Pancreas (tissue), 10 donors: ENCODE data around the gene PTPRM. TPM values are rescaled to one million over a fixed set of nuclear protein-coding genes. Genes with fewer than 3 reads are reported as not detected.

ENCODE experiments used
- ATAC-seq, 4 donors: fragments of 200-7000 bp; cut with Tn5 transposase; one replicate each; pipeline versions ENCODE4 v1.8.0 to v1.9.1; 2020; ENCODE audit warnings: mild to moderate bottlenecking in 4 of 4, moderate library complexity in 4 of 4
- DNase-seq, 6 donors: peaks; one replicate each; pipeline ENCODE4 v3.0.0-alpha.2; 2020
- FAIRE-seq: peaks from 2 replicates; lab custom pipeline; 2012; peaks lifted over from hg19 to GRCh38; lab: Jason Lieb, UNC
- H3K27ac ChIP-seq, 4 donors: fragments of 200-600 bp; sonication (generic); 1 replicate in 3 of 4; 2 replicates in 1 of 4; pipeline versions ENCODE4 v1.5.0 to v1.8.0; 2020
- H3K27me3 ChIP-seq, 4 donors: fragments of 200-600 bp; one replicate each; pipeline ENCODE4 v1.8.0; 2021
- H3K36me3 ChIP-seq, 3 donors: fragments of 200-600 bp; sonication (generic) in 1 of 3; one replicate each; pipeline versions ENCODE4 v1.5.0 to v1.8.0; 2020 to 2021
- H3K4me1 ChIP-seq, 3 donors: fragments of 200-600 bp; one replicate each; pipeline ENCODE4 v1.8.0; 2021
- H3K4me3 ChIP-seq, 4 donors: fragments of 200-600 bp; sonication (generic) in 2 of 4; one replicate each; pipeline versions ENCODE4 v1.5.0 to v1.8.0; 2020 to 2021
- H3K9me3 ChIP-seq, 4 donors: fragments of 200-600 bp; one replicate each; pipeline ENCODE4 v1.8.0; 2021
- CTCF ChIP-seq, 4 donors: fragments of 200-600 bp; sonication (generic) in 3 of 4; IDR thresholded peaks; one replicate each; pipeline versions ENCODE4 v1.5.0 to v1.8.0; 2021; ENCODE audit warnings: antibody characterized with exemption in 4 of 4
- WGBS, 2 donors: extraction: QIAGEN DNeasy Blood & Tissue Kit; methylation state at CpG; one replicate each; pipeline ENCODE4 v1.1.7; 2013; 5-methylcytosine and 5-hydroxymethylcytosine counted together
- intact Hi-C, 3 donors: fragments of 100-400 bp; cut with DNase I; formaldehyde crosslinking; loops; one replicate each; pipeline versions ENCODE4 v1.11.1 to v1.14.2; 2022
- polyA plus RNA-seq, 2 donors: library from polyadenylated mRNA; stranded (reverse); fragments of 200-250 nt; gene quantifications; one replicate each; pipeline ENCODE4 v1.2.3, GENCODE V29; 2013
- total RNA-seq, 6 donors: library from RNA; stranded (reverse); fragmentation: NEBNext Ultra II Directional in 4 of 6; extraction: Animal tissue kit (Norgen Biotek cat#: 25700) in 4 of 6; gene quantifications; one replicate each; pipeline versions ENCODE4 v1.2.1 to v1.2.4, GENCODE V29; 2021 to 2023
- donor health status: healthy with polysubstance abuse.
- donor health status: DM: no; HTN: no; CAD: no; lungs with moderate emphysema.
- donor health status: DM: no; HTN: no; CAD: no.
- donor health status: control.
- donor health status: control.
- donor health status: Bipolar disorder and iron deficiency.
- donor health status: DM: yes; HTN: yes; CAD: no.
- donor health status: DM: no; HTN: no; CAD: no.
- donor health status: DM: no; HTN: no; CAD: no.
- donor health status: DM: yes; HTN: yes; CAD: no.

The PTPRM gene
- total and polyA plus RNA-seq, 8 donors = 14.5 to 50.7 (median 19.7) TPM

GRCh38 chr18:7940379-7940778, 373.3 kb downstream of the PTPRM start:
- H3K27me3 ChIP-seq = no peaks in the 10 kb centered on the region
- TF ChIP-seq CTCF (IDR thresholded peaks at IDR 0.05) = no peak
- ATAC-seq (no peak), FAIRE-seq (no peak), DNase-seq (no peak)
- intact Hi-C loops = no loop called here
- 74 to 91% methylated on average over 5 of the region's 5 CpGs for WGBS, 2 donors
- H3K9me3 ChIP-seq = no peaks in the 10 kb centered on the region
- H3K4me1 ChIP-seq = peaks cover 0 to 8% (median 8%) of the 10 kb centered on the region in 3 donors
- H3K36me3 ChIP-seq = no peaks in the 10 kb centered on the region
- H3K4me3 ChIP-seq = no peak overlapping the region
- H3K27ac ChIP-seq = no peak overlapping the region

- intact Hi-C loops = no loop called here
- Histone ChIP-seq H3K36me3 (no peaks in the 10 kb centered on the region), H3K27ac (peak overlapping the region in 1 of 4 donors; percentile 26), H3K27me3 (no peaks in the 10 kb centered on the region), H3K9me3 (no peaks in the 10 kb centered on the region), H3K4me3 (no peak overlapping the region), H3K4me1 (peaks cover 0 to 12% (median 8%) of the 10 kb centered on the region in 3 donors)
- 89 to 92% methylated on average over 4 of the region's 4 CpGs for WGBS, 2 donors
- DNase-seq (no peak), ATAC-seq (no peak), FAIRE-seq (no peak)
- no peak for TF ChIP-seq CTCF (IDR thresholded peaks at IDR 0.05)
These were observed 373.9 kb downstream of the PTPRM start for GRCh38 chr18:7940971-7941370.

DNA sequence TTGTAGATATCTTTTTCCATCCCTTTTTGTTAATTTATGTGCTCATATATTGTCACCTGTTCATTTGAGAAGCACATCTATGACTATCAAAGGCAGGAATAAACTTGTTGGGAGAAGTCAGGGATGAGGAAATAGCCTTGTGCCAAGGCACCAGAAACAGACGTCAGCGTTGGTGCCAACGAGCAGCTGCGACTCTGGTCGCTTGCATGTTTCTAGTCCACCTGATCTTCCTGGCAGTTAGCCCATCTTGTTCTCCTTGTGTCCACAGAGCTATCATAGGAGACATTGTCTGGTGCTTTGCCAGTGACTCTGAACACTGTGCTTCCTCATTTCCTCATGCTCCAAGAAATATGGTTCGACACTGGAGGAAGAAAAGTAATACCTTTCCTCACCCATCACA, 374.4 kb downstream of the PTPRM start:
- Histone ChIP-seq H3K4me3 (no peak overlapping the region), H3K4me1 (peaks cover 0 to 15% (median 8%) of the 10 kb centered on the region in 3 donors), H3K27me3 (no peaks in the 10 kb centered on the region), H3K36me3 (no peaks in the 10 kb centered on the region), H3K9me3 (no peaks in the 10 kb centered on the region), H3K27ac (peak overlapping the region in 1 of 4 donors; percentile 26)
- intact Hi-C loops = no loop called here
- ATAC-seq (peak; percentile 90 to 99 (median 96)), DNase-seq (peak in 5 of 6 donors; percentile 85 to 90 (median 89)), FAIRE-seq (no peak)
- WGBS, 2 donors = 6 to 12% methylated on average over 6 of the region's 6 CpGs
- no peak for TF ChIP-seq CTCF (IDR thresholded peaks at IDR 0.05)

- no peak for TF ChIP-seq CTCF (IDR thresholded peaks at IDR 0.05)
- H3K27me3 ChIP-seq = no peaks in the 10 kb centered on the region
- DNase-seq (no peak), FAIRE-seq (no peak), ATAC-seq (peak in 2 of 4 donors; percentile 62 to 68)
- 27 to 40% methylated on average over 3 of the region's 3 CpGs for WGBS, 2 donors
- peaks cover 0 to 17% (median 7%) of the 10 kb centered on the region in 3 donors for H3K4me1 ChIP-seq
- H3K4me3 ChIP-seq = no peak overlapping the region
- H3K9me3 ChIP-seq = no peaks in the 10 kb centered on the region
- intact Hi-C loops = no loop called here
- H3K27ac ChIP-seq = peak overlapping the region in 1 of 4 donors; percentile 24
- H3K36me3 ChIP-seq = no peaks in the 10 kb centered on the region
These were observed 378.8 kb downstream of the PTPRM start for GRCh38 chr18:7945882-7946281.

- WGBS, 2 donors = 79 to 92% methylated on average over 7 of the region's 7 CpGs
- intact Hi-C loops = no loop called here
- Histone ChIP-seq H3K27me3 (no peaks in the 10 kb centered on the region), H3K27ac (no peak overlapping the region), H3K4me1 (peaks cover 0 to 11% (median 0%) of the 10 kb centered on the region in 3 donors), H3K36me3 (no peaks in the 10 kb centered on the region), H3K4me3 (peak overlapping the region in 1 of 4 donors; percentile 16), H3K9me3 (no peaks in the 10 kb centered on the region)
- ATAC-seq = peak in 3 of 4 donors; percentile 47 to 80 (median 77)
- no peak for TF ChIP-seq CTCF (IDR thresholded peaks at IDR 0.05)
- no peak for FAIRE-seq
- DNase-seq = peak in 1 of 6 donors; percentile 22
These were observed 379.7 kb downstream of the PTPRM start for GRCh38 chr18:7946734-7947377.
